Measurements from ENCODE around the gene DCLK1.
"Not testable (repeated sequence)": the region's sequence is repeated elsewhere in the genome, so short reads cannot be mapped to it uniquely, and the experiment has no call there.

DCLK1 gene

GRCh38 chr13:36076211-36076610 is 55.0 kb downstream of the DCLK1 start:
- no peak for DNase-seq (ENCODE audit: extremely low read depth, insufficient read length)
- H3K27me3 ChIP-seq (replicated peaks; ENCODE audit: control insufficient read depth, insufficient read depth, low read length) = no peaks in the 10 kb centered on the region
- no peak for TF ChIP-seq CTCF (IDR thresholded peaks at IDR 0.05; ENCODE audit: insufficient read depth, low read length, poor library complexity, severe bottlenecking)
- H3K4me3 ChIP-seq (replicated peaks; ENCODE audit: low read depth, low read length) = no peak overlapping the region
- H3K36me3 ChIP-seq (ENCODE audit: control insufficient read depth, insufficient read depth, low read length) = no peaks in the 10 kb centered on the region

- Histone ChIP-seq H3K27me3 (replicated peaks; ENCODE audit: control insufficient read depth, insufficient read depth, low read length) (no peaks in the 10 kb centered on the region), H3K4me3 (replicated peaks; ENCODE audit: low read depth, low read length) (no peak overlapping the region), H3K36me3 (ENCODE audit: control insufficient read depth, insufficient read depth, low read length) (no peaks in the 10 kb centered on the region)
- DNase-seq (ENCODE audit: extremely low read depth, insufficient read length) = no peak
- TF ChIP-seq CTCF (IDR thresholded peaks at IDR 0.05; ENCODE audit: insufficient read depth, low read length, poor library complexity, severe bottlenecking) = no peak
Observed at GRCh38 chr13:36074659-36075058, 56.5 kb downstream of the DCLK1 start.

- no peak for TF ChIP-seq CTCF (IDR thresholded peaks at IDR 0.05; ENCODE audit: insufficient read depth, low read length, poor library complexity, severe bottlenecking)
- Histone ChIP-seq H3K27me3 (replicated peaks; ENCODE audit: control insufficient read depth, insufficient read depth, low read length) (no peaks in the 10 kb centered on the region), H3K4me3 (replicated peaks; ENCODE audit: low read depth, low read length) (no peak overlapping the region), H3K36me3 (ENCODE audit: control insufficient read depth, insufficient read depth, low read length) (no peaks in the 10 kb centered on the region)
- no peak for DNase-seq (ENCODE audit: extremely low read depth, insufficient read length)
Observed at GRCh38 chr13:36072152-36072935, 58.8 kb downstream of the DCLK1 start.

GRCh38 chr13:36070504-36071192 is 60.5 kb downstream of the DCLK1 start:
- H3K36me3 ChIP-seq (ENCODE audit: control insufficient read depth, insufficient read depth, low read length); H3K4me3 ChIP-seq (replicated peaks; ENCODE audit: low read depth, low read length); DNase-seq (ENCODE audit: extremely low read depth, insufficient read length); H3K27me3 ChIP-seq (replicated peaks; ENCODE audit: control insufficient read depth, insufficient read depth, low read length): not testable (repeated sequence)

GRCh38 chr13:36069881-36070366 is 61.3 kb downstream of the DCLK1 start:
- H3K27me3 ChIP-seq (replicated peaks; ENCODE audit: control insufficient read depth, insufficient read depth, low read length) = no peaks in the 10 kb centered on the region
- no peaks in the 10 kb centered on the region for H3K36me3 ChIP-seq (ENCODE audit: control insufficient read depth, insufficient read depth, low read length)
- H3K4me3 ChIP-seq (replicated peaks; ENCODE audit: low read depth, low read length) = no peak overlapping the region
- no peak for TF ChIP-seq CTCF (IDR thresholded peaks at IDR 0.05; ENCODE audit: insufficient read depth, low read length, poor library complexity, severe bottlenecking)
- no peak for DNase-seq (ENCODE audit: extremely low read depth, insufficient read length)

- Histone ChIP-seq H3K36me3 (ENCODE audit: control insufficient read depth, insufficient read depth, low read length) (no peaks in the 10 kb centered on the region), H3K4me3 (replicated peaks; ENCODE audit: low read depth, low read length) (no peak overlapping the region), H3K27me3 (replicated peaks; ENCODE audit: control insufficient read depth, insufficient read depth, low read length) (no peaks in the 10 kb centered on the region)
- DNase-seq (ENCODE audit: extremely low read depth, insufficient read length) = no peak
- TF ChIP-seq CTCF (IDR thresholded peaks at IDR 0.05; ENCODE audit: insufficient read depth, low read length, poor library complexity, severe bottlenecking) = no peak
Observed at GRCh38 chr13:36068991-36069390, 62.2 kb downstream of the DCLK1 start.

Measured in GM06990 (cell line).